Measurements from ENCODE around the gene CAPN2.

- no peak for TF ChIP-seq EZH2 (IDR thresholded peaks at IDR 0.05; ENCODE audit: borderline replicate concordance, insufficient read depth, low read depth, low read length, poor library complexity, severe bottlenecking)
- TF ChIP-seq CTCF (IDR thresholded peaks at IDR 0.05) = no peak
Observed at GRCh38 chr1:223723351-223723904, 11.1 kb downstream of the CAPN2 start.
